HG02798 (cell line): ENCODE measurements around the gene ZNF319.
"Not testable (repeated sequence)": the region's sequence is repeated elsewhere in the genome, so short reads cannot be mapped to it uniquely, and the experiment has no call there.

ENCODE experiments used
- ATAC-seq: cut with Tn5 transposase; IDR thresholded peaks from one replicate; pipeline ENCODE4 v1.9.1; 2021; ENCODE audit warnings: mild to moderate bottlenecking; ENCODE audit not compliant: unreplicated experiment, poor library complexity

The ZNF319 gene

DNA sequence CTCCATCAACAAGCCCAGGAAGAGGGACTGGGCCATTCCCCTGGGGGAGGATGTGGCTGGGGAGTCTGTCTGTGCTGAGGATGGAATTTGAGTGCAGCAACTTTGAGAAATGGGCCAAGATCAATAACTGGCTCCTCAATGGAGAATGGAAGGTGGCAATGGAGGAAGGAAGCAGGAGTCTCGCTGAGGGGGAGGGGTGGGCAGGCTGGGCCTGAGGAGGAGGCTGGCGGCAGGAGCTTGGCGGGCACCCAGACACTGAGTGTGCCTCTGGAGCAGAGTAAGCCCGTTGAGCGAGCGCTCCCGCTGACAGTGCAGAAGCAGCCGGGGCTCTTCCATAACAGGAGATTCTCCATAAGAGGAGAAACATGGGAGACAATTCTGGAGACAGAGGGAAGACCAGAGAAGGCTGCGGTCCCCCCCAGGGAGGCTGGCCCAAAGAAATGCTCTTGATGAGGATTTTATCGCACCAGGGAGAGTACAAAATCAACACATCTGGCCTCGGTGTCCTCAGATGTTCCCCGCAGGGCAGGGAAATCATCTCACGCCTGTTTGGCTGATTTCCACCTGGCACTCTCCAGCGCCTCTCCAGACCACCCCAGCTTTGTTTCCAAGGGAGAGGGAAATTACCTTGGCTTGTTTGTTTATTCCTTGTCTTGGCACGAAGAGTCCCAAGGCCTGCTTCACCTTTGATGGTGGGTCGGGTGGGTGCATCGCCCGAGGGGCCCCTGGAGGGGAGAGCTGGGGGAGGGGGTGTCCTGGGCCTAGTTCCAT, 22.3 kb upstream of the ZNF319 start:
- ATAC-seq: no peak

GRCh38 chr16:58021661-58022551, 21.4 kb upstream of the ZNF319 start:
- ATAC-seq: no peak

GRCh38 chr16:58020628-58021521, 20.4 kb upstream of the ZNF319 start:
- peak; percentile 37 for ATAC-seq

DNA sequence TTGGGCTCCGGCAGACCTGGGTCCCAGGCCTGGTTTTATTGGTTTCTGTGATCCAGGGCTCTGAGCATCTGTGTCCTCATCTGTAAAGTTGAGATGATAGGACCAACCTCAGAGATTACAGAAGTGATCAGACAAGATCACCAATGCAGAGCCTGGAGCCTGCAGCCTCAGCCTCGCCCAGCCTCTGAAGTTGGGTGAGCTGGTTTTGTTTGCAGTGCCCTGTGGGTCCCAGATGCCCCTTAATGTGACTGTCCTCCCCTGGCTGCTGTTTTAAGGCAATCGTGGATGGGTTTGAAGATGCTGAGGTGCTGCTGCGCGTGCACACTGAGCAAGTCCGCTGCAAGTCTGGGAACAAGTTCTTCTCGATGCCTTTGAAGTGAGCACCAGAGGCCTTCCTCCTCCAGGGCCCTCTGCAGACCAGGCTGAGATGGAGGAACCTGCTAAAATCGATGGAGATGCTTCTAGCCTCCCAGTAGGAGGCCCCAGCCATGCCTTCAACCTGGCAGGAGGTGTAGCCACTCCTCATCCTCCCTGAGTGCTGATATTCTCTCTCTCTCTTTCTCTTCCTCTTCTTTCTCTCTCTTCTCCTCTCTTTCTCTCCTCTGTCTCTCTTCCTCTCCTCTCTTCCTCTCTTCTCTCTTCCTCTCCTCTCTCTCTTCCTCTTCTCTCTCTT, 19.5 kb upstream of the ZNF319 start:
- no peak for ATAC-seq

- ATAC-seq: no peak
Measured at GRCh38 chr16:58018803-58019202, 18.3 kb upstream of the ZNF319 start.

- ATAC-seq: no peak
Measured at GRCh38 chr16:58016840-58017446, 16.5 kb upstream of the ZNF319 start.

GRCh38 chr16:58013201-58013956, 12.9 kb upstream of the ZNF319 start:
- ATAC-seq: no peak

DNA sequence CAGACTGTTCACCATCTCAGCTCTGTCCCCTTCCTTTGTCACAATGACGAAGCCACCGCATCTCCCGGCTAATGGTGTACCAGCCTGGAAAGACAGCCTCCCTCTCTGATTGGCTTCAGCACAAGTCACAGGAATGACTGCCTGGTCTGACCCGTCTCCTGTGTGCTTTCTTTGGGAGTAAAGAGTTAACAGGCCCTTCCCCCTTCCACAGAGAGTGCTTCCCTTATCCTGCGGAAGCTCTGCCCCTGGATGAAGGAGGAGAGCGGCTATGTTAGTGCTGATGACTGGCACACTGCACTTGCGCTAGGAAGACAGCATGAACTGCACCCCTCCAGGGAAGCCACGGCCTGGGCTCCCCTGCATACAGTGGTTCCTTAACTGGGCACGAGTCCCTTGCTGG, 12.0 kb upstream of the ZNF319 start:
- ATAC-seq: no peak

- no peak for ATAC-seq
Measured at GRCh38 chr16:58011652-58012051, 11.2 kb upstream of the ZNF319 start.

GRCh38 chr16:58010886-58011285, 10.4 kb upstream of the ZNF319 start:
- ATAC-seq: no peak

GRCh38 chr16:58009856-58010416, 9.5 kb upstream of the ZNF319 start:
- ATAC-seq: no peak

GRCh38 chr16:58004736-58005135, 4.3 kb upstream of the ZNF319 start:
- not testable (repeated sequence) for ATAC-seq

DNA sequence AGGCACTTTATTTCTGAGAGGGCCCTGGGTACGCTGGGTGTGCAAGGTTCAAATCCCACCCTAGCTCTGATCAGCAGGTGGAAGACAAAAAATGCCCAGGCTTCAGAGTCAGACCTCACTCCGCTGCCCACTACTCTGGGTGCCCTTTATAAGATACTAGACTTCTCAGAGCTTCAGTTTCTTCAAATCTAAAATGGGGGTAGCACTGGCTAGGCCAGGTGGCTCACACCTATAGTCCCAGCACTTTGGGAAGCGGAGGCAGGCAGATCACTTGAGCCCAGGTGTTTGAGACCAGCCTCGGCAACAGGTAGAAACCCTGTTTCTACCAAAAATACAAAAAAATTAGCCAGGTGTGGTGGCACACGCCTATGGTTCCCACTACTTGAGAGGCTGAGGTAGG, 2.5 kb upstream of the ZNF319 start:
- ATAC-seq: no peak

- ATAC-seq: no peak
Measured at GRCh38 chr16:58002416-58002800, 1.9 kb upstream of the ZNF319 start.

- no peak for ATAC-seq
Measured at GRCh38 chr16:58001781-58002415, 1.4 kb upstream of the ZNF319 start.

- peak; percentile 81 for ATAC-seq
Measured at GRCh38 chr16:58000706-58001676, 519 bp upstream of the ZNF319 start, which contains the start of gene USB1. TSS of gene USB1 (plus strand) at chr16:58001407. CDS start at chr16:58001484, 77 bp downstream.
